Panc1 (cell line): ENCODE results near the gene DAB2IP. TPM values are rescaled to one million over a fixed set of nuclear protein-coding genes. Genes with fewer than 3 reads are reported as not detected.

ENCODE experiments used
- ATAC-seq: fragments of 200-7000 bp; cut with Tn5 transposase; 2 replicates; pipeline ENCODE4 v1.9.1; 2020; ENCODE audit warnings: mild to moderate bottlenecking, moderate library complexity
- BruUV-seq: library from RNA; stranded (reverse); fragments of 400-500 nt; replicated peaks from 2 replicates; lab custom pipeline; 2021; lab: Mats Ljungman, UMichigan
- CTCF ChIA-PET: fragments of 300-600 bp; sonication (Branson Sonifier 250); formaldehyde crosslinking; loops from one replicate; lab custom pipeline; 2022; ENCODE audit warnings: antibody characterized with exemption; lab: Charles Lee
- POLR2A ChIA-PET: fragments of 300-600 bp; sonication (Branson Sonifier 250); formaldehyde crosslinking; loops from one replicate; lab custom pipeline; 2022; ENCODE audit warnings: antibody characterized with exemption; lab: Charles Lee
- DNase-seq: peaks from one replicate; pipeline ENCODE4 v3.0.0-alpha.2; 2010; ENCODE audit warnings: low read depth, low spot score
- H3K27ac ChIP-seq: 2 replicates; pipeline ENCODE4 v1.5.1; 2011; ENCODE audit warnings: mild to moderate bottlenecking, low read length, inconsistent platforms
- H3K27me3 ChIP-seq: fragments of 200-500 bp; sonication (Bioruptor generic); 2 replicates; pipeline ENCODE4 v1.6.0; 2014; ENCODE audit warnings: low read length, inconsistent platforms; ENCODE audit not compliant: control insufficient read depth, insufficient read depth
- H3K36me3 ChIP-seq: fragments of 200-500 bp; sonication (Bioruptor generic); 2 replicates; pipeline ENCODE4 v1.5.1; 2014; ENCODE audit warnings: inconsistent platforms, mild to moderate bottlenecking, low read length, moderate library complexity; ENCODE audit not compliant: control insufficient read depth, insufficient read depth
- H3K4me1 ChIP-seq: 2 replicates; pipeline ENCODE4 v1.5.1; 2011; ENCODE audit warnings: inconsistent platforms, mild to moderate bottlenecking, low read length, moderate library complexity; ENCODE audit not compliant: control insufficient read depth, insufficient read depth
- H3K4me3 ChIP-seq, 2 experiments: 2 replicates each; pipeline ENCODE4 v1.5.1; 2011 to 2012; ENCODE audit warnings: low read depth in 2 of 2, low read length in 2 of 2, mild to moderate bottlenecking in 2 of 2, inconsistent platforms in 1 of 2, moderate library complexity in 1 of 2
- H3K9me3 ChIP-seq: fragments of 200-500 bp; sonication (Bioruptor generic); 2 replicates; pipeline ENCODE4 v1.5.1; 2014; ENCODE audit warnings: low read depth, mild to moderate bottlenecking, inconsistent platforms, low read length, moderate library complexity; ENCODE audit not compliant: control insufficient read depth, insufficient read depth
- CTCF ChIP-seq: fragments of 450-650 bp; IDR thresholded peaks from 2 replicates; pipeline ENCODE4 v1.5.1; 2017; ENCODE audit warnings: mild to moderate bottlenecking
- POLR2AphosphoS5 ChIP-seq: IDR thresholded peaks from 2 replicates; pipeline ENCODE4 v1.6.1; 2012; ENCODE audit warnings: mild to moderate bottlenecking, low read depth, low read length, moderate library complexity
- REST ChIP-seq, 2 experiments: IDR thresholded peaks; 2 replicates each; pipeline ENCODE4 v1.6.1; 2011 to 2012; ENCODE audit warnings: low read depth in 2 of 2, control low read depth in 1 of 2, low read length in 1 of 2, mild to moderate bottlenecking in 1 of 2, moderate library complexity in 1 of 2; ENCODE audit not compliant: insufficient read depth in 1 of 2
- SIN3A ChIP-seq: IDR thresholded peaks from 2 replicates; pipeline ENCODE4 v1.6.1; 2012; ENCODE audit warnings: low read depth, mild to moderate bottlenecking, low read length, moderate library complexity, borderline replicate concordance; ENCODE audit not compliant: insufficient read depth
- TCF7L2 ChIP-seq: IDR thresholded peaks from 2 replicates; pipeline ENCODE4 v1.6.1; 2011; ENCODE audit warnings: mild to moderate bottlenecking, low read depth, low read length, inconsistent platforms
- in situ Hi-C: cut with HindIII; loops from 2 replicates; pipeline ENCODE4 v1.10.0; 2016; ENCODE audit warnings: low sequenced_read_pairs, low pct_unique_long_range_greater_than_20kb
- intact Hi-C: fragments of 100-400 bp; cut with micrococcal nuclease; formaldehyde crosslinking; loops from one replicate; pipeline ENCODE4 v1.10.0; 2022; ENCODE audit not compliant: unreplicated experiment
- total RNA-seq: library from RNA; stranded (reverse); gene quantifications from one replicate; pipeline ENCODE4 v1.2.1, GENCODE V29; 2021; ENCODE audit not compliant: unreplicated experiment

DAB2IP gene
- total RNA-seq, 1 experiment from 2014 or later: 18.4 TPM

DNA sequence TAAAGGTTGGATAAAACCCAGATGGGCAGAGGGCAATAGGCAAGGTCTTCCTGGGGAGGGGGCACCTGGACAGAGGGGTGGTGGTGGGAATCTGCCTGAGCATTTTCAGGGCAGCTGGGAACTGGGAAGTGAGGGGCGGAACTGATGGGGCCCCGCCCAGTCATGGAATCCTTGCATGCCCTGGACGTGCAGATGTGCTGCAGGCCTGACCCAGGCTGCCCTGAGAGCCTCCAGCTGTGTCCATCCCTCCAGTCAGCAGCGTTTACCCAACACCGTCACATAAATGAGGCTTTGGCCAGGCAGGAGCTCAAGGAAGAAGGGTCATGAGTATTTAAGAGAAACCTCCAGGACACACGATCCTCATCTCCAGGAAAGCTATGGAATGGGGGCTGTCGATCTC lies 70.3 kb downstream of the DAB2IP start:
- no TSS peak for BruUV-seq
- Histone ChIP-seq H3K27ac (no peak overlapping the region), H3K27me3 (no peaks in the 10 kb centered on the region), H3K4me1 (no peaks in the 10 kb centered on the region; the same call in 1 of the 2 replicates), H3K36me3 (no peaks in the 10 kb centered on the region), H3K9me3 (no peaks in the 10 kb centered on the region), H3K4me3 (no peak overlapping the region)
- DNase-seq (no peak), ATAC-seq (no peak)
- in situ Hi-C loops: no loop called here
- CTCF ChIA-PET: no interaction called here
- intact Hi-C loops: no loop called here
- TF ChIP-seq POLR2AphosphoS5: no peak
- no peak for TF ChIP-seq TCF7L2
- no peak for TF ChIP-seq CTCF
- TF ChIP-seq REST (IDR thresholded peaks at IDR 0.05; ENCODE audit: insufficient read depth in 1 of 2, low read depth in 2 of 2, low read length in 1 of 2): no peak
- no peak for TF ChIP-seq SIN3A
- POLR2A ChIA-PET: interaction anchor here (0.6 kb wide), 1 partner anchor 242 kb away, joined by 3 read pairs; no protein-coding TSS in a partner anchor

DNA sequence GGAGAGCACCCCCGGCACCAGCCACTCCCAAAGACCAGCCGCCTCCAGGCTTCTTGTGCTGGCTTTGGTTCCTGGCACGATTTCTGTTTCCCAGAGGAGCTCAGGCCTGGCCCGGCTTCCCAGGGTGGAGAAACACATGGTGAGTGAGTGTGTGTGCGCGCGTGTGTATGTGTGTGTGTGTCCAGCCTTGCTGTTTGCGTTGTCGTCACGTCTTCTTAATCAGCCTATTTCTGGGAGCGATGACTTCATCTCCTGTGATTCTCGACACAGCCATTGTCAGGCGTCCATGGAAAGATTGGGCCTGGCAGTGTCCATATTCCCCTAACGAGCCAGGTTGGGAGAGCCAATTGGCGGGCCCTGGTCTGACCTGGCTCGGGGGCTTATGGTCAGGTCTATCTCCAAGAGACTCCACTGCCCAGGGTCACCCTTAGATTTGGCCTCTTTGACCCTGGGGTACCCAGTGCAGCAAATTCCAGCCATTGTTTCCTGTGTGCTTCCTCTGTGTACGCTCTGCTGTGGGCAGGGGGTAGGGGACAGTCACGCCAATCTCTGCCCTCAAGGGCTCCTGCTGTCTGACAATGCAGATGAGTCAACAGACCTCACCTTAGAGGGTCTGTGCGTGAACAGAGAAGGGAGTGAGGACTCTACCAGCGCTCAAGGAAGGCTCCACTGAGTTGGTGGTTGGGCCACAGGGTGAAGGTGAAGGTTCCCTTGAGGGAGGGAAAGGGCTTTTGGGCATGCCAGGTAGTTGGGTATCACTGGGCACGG lies 73.8 kb downstream of the DAB2IP start:
- H3K4me3 ChIP-seq: no peak overlapping the region
- in situ Hi-C loops (no loop called here), intact Hi-C loops (no loop called here)
- H3K9me3 ChIP-seq: no peaks in the 10 kb centered on the region
- no peaks in the 10 kb centered on the region; the same call in 1 of the 2 replicates for H3K4me1 ChIP-seq
- H3K27me3 ChIP-seq: no peaks in the 10 kb centered on the region
- ChIA-PET POLR2A (no interaction called here), CTCF (no interaction called here)
- BruUV-seq: no TSS peak
- H3K27ac ChIP-seq: no peak overlapping the region
- ATAC-seq (no peak), DNase-seq (no peak)
- TF ChIP-seq POLR2AphosphoS5 (no peak), REST (IDR thresholded peaks at IDR 0.05; ENCODE audit: insufficient read depth in 1 of 2, low read depth in 2 of 2, low read length in 1 of 2) (no peak), SIN3A (no peak), TCF7L2 (no peak), CTCF (no peak)
- H3K36me3 ChIP-seq: no peaks in the 10 kb centered on the region
